H9 (cell line): ENCODE measurements around the gene TRIO. TPM values are rescaled to one million over a fixed set of nuclear protein-coding genes. Genes with fewer than 3 reads are reported as not detected.

Source experiments
- DNase-seq: peaks from one replicate; pipeline ENCODE4 v3.0.0-alpha.2; 2017
- H2AFZ ChIP-seq: one replicate; pipeline ENCODE4 v1.6.1; 2013; ENCODE audit warnings: mild to moderate bottlenecking, low read length, control low read depth, moderate library complexity
- H2AK5ac ChIP-seq: 2 replicates; pipeline ENCODE4 v1.6.1; 2013; ENCODE audit warnings: low read length, control low read depth, mixed read lengths; ENCODE audit not compliant: insufficient read length
- H2BK120ac ChIP-seq: one replicate; pipeline ENCODE4 v1.6.1; 2013; ENCODE audit warnings: low read depth, mild to moderate bottlenecking, low read length, control low read depth, inconsistent platforms; ENCODE audit not compliant: poor library complexity, severe bottlenecking
- H2BK12ac ChIP-seq: 2 replicates; pipeline ENCODE4 v1.6.1; 2013; ENCODE audit warnings: low read length, control low read depth, mixed read lengths, low read depth; ENCODE audit not compliant: insufficient read length
- H2BK15ac ChIP-seq: 2 replicates; pipeline ENCODE4 v1.6.1; 2013; ENCODE audit warnings: low read depth, low read length, control low read depth
- H2BK20ac ChIP-seq: one replicate; pipeline ENCODE4 v1.6.1; 2013; ENCODE audit warnings: low read depth, mild to moderate bottlenecking, low read length, control low read depth, inconsistent platforms; ENCODE audit not compliant: poor library complexity, severe bottlenecking
- H2BK5ac ChIP-seq: 2 replicates; pipeline ENCODE4 v1.6.1; 2013; ENCODE audit warnings: low read length, control low read depth, mixed read lengths; ENCODE audit not compliant: insufficient read length
- H3K14ac ChIP-seq: 2 replicates; pipeline ENCODE4 v1.6.1; 2013; ENCODE audit warnings: low read length, control low read depth; ENCODE audit not compliant: insufficient read depth
- H3K18ac ChIP-seq: 2 replicates; pipeline ENCODE4 v1.6.1; 2013; ENCODE audit warnings: low read depth, mild to moderate bottlenecking, mixed read lengths, low read length, control low read depth; ENCODE audit not compliant: insufficient read length
- H3K23ac ChIP-seq: 2 replicates; pipeline ENCODE4 v1.6.1; 2013; ENCODE audit warnings: low read length, control low read depth, mixed read lengths, low read depth; ENCODE audit not compliant: insufficient read length
- H3K23me2 ChIP-seq: 2 replicates; pipeline ENCODE4 v1.6.1; 2013; ENCODE audit warnings: low read depth, mild to moderate bottlenecking, mixed read lengths, low read length, control low read depth; ENCODE audit not compliant: insufficient read length, poor library complexity, severe bottlenecking
- H3K27ac ChIP-seq: 2 replicates; pipeline ENCODE4 v1.5.1; 2013; ENCODE audit warnings: low read length, control low read depth, mixed read lengths, low read depth; ENCODE audit not compliant: insufficient read length
- H3K27me3 ChIP-seq: 2 replicates; pipeline ENCODE4 v1.6.1; 2013; ENCODE audit warnings: low read length, control low read depth, inconsistent platforms; ENCODE audit not compliant: insufficient read depth
- H3K4ac ChIP-seq: 2 replicates; pipeline ENCODE4 v1.6.1; 2013; ENCODE audit warnings: low read depth, mild to moderate bottlenecking, control low read depth, inconsistent platforms, low read length, moderate library complexity
- H3K4me1 ChIP-seq: 2 replicates; pipeline ENCODE4 v1.6.1; 2013; ENCODE audit warnings: low read length, control low read depth, inconsistent platforms; ENCODE audit not compliant: insufficient read depth
- H3K4me2 ChIP-seq: 2 replicates; pipeline ENCODE4 v1.6.1; 2013; ENCODE audit warnings: low read length, control low read depth, mixed read lengths; ENCODE audit not compliant: insufficient read length, insufficient read depth
- H3K56ac ChIP-seq: 2 replicates; pipeline ENCODE4 v1.6.1; 2013; ENCODE audit warnings: low read depth, mild to moderate bottlenecking, mixed read lengths, low read length, control low read depth; ENCODE audit not compliant: insufficient read length
- H3K79me1 ChIP-seq: 2 replicates; pipeline ENCODE4 v1.6.1; 2013; ENCODE audit warnings: low read depth, mild to moderate bottlenecking, moderate library complexity, low read length, control low read depth, inconsistent platforms; ENCODE audit not compliant: insufficient read depth, poor library complexity, severe bottlenecking
- H3K79me2 ChIP-seq: 2 replicates; pipeline ENCODE4 v1.6.1; 2013; ENCODE audit warnings: low read length, control low read depth, inconsistent platforms; ENCODE audit not compliant: insufficient read depth
- H3K9ac ChIP-seq: 2 replicates; pipeline ENCODE4 v1.6.1; 2013; ENCODE audit warnings: low read length, control low read depth, mixed read lengths; ENCODE audit not compliant: insufficient read length; ENCODE audit errors: extremely low read depth
- H3K9me3 ChIP-seq: one replicate; pipeline ENCODE4 v1.6.1; 2013; ENCODE audit warnings: low read depth, low read length, inconsistent platforms; ENCODE audit not compliant: control insufficient read depth
- H3T11ph ChIP-seq: one replicate; pipeline ENCODE4 v1.6.1; 2013; ENCODE audit warnings: mild to moderate bottlenecking, low read length, control low read depth, inconsistent platforms
- H4K20me1 ChIP-seq: one replicate; pipeline ENCODE4 v1.6.1; 2013; ENCODE audit not compliant: control insufficient read depth, insufficient read length, insufficient read depth
- H4K5ac ChIP-seq: 2 replicates; pipeline ENCODE4 v1.6.1; 2013; ENCODE audit warnings: low read depth, mild to moderate bottlenecking, mixed read lengths, low read length, control low read depth; ENCODE audit not compliant: insufficient read length
- H4K8ac ChIP-seq: replicated peaks from 2 replicates; pipeline ENCODE4 v1.6.1; 2013; ENCODE audit warnings: low read length, control low read depth, mixed read lengths, low read depth; ENCODE audit not compliant: insufficient read length
- H4K91ac ChIP-seq: 2 replicates; pipeline ENCODE4 v1.6.1; 2013; ENCODE audit warnings: low read depth, mild to moderate bottlenecking, moderate library complexity, mixed read lengths, low read length, control low read depth; ENCODE audit not compliant: insufficient read length
- H3K27ac Mint-ChIP-seq, 3 experiments: 2 replicates in 2 of 3; 3 replicates in 1 of 3; pipeline ENCODE4 v1.8.0; 2020 to 2021; ENCODE audit warnings: mixed read lengths in 3 of 3, mild to moderate bottlenecking in 1 of 3, moderate library complexity in 1 of 3
- H3K27me3 Mint-ChIP-seq: 2 replicates; pipeline ENCODE4 v1.8.0; 2021; ENCODE audit warnings: low read depth, mild to moderate bottlenecking, moderate library complexity, mixed read lengths
- H3K36me3 Mint-ChIP-seq, 3 experiments: 2 replicates in 2 of 3; 3 replicates in 1 of 3; pipeline ENCODE4 v1.8.0; 2020 to 2021; ENCODE audit warnings: low read depth in 3 of 3, mixed read lengths in 3 of 3; ENCODE audit not compliant: insufficient read depth in 1 of 3
- H3K4me1 Mint-ChIP-seq, 2 experiments: 2 replicates each; pipeline ENCODE4 v1.8.0; 2020; ENCODE audit warnings: mixed read lengths in 2 of 2
- H3K4me3 Mint-ChIP-seq, 2 experiments: 2 replicates in 1 of 2; 3 replicates in 1 of 2; pipeline ENCODE4 v1.8.0; 2020 to 2021; ENCODE audit warnings: mild to moderate bottlenecking in 2 of 2, mixed read lengths in 2 of 2, moderate library complexity in 1 of 2
- H3K9me3 Mint-ChIP-seq, 2 experiments: 2 replicates in 1 of 2; 3 replicates in 1 of 2; pipeline ENCODE4 v1.8.0; 2020; ENCODE audit warnings: mild to moderate bottlenecking in 2 of 2, mixed read lengths in 2 of 2, moderate library complexity in 1 of 2
- WGBS: extraction: QIAGEN DNeasy Blood & Tissue Kit; methylation state at CpG from one replicate; pipeline ENCODE4 v1.1.7; 2013; ENCODE audit warnings: missing lambda C conversion rate, low lambda C conversion rate, mixed read lengths; ENCODE audit not compliant: insufficient read length; ENCODE audit errors: extremely low coverage; 5-methylcytosine and 5-hydroxymethylcytosine counted together
- total RNA-seq: library from RNA; stranded (reverse); gene quantifications from 2 replicates; pipeline ENCODE4 v1.2.1, GENCODE V29; 2021
- TF ChIP-seq, protein P1 (sequence below): fragments of 200-600 bp; sonication (generic); conservative IDR thresholded peaks from 3 replicates; pipeline ENCODE4 v1.8.0; 2021; ENCODE audit warnings: antibody characterized with exemption, mild to moderate bottlenecking

The TRIO gene
- total RNA-seq, 1 experiment from 2014 or later: 87.8 TPM

DNA sequence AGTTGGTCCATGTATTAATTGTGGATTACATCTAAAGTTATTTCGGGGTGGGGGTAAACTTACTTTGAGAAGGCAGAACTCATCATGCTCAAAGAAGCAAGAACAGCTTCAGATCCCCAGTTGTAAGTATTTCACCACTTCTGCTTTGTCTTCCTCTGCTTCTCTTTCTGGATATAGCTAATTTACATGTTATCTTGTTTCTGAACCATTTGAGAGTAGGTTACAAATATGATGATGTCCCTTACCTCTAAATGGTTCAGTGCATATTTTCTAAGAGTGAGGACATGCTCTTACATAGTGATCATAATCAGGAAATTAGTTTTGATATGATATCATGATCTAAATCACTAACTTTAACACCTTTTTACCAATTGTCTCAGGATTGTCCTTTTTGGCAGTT, 11.9 kb downstream of the TRIO start:
- Mint-ChIP-seq H3K4me3 (no peak overlapping the region), H3K27ac (no peak overlapping the region), H3K27me3 (no peaks in the 10 kb centered on the region), H3K36me3 (no peaks in the 10 kb centered on the region; a peak in 1 of 7 replicates), H3K4me1 (peaks cover 37 to 42% of the 10 kb centered on the region in 2 experiments), H3K9me3 (no peaks in the 10 kb centered on the region)
- no peaks in the 10 kb centered on the region for H3K27me3 ChIP-seq
- no peak overlapping the region for H4K91ac ChIP-seq
- H3K14ac ChIP-seq: no peak overlapping the region
- peaks cover 25% of the 10 kb centered on the region; the same call in 1 of the 2 replicates for H3K4me1 ChIP-seq
- H3K27ac ChIP-seq: no peak overlapping the region
- no peak overlapping the region for H3K18ac ChIP-seq
- no peak overlapping the region for H3K56ac ChIP-seq
- H2BK15ac ChIP-seq: no peak overlapping the region
- no CpG with 5 or more reads among the region's 1 CpG for WGBS
- no peak overlapping the region for H4K5ac ChIP-seq
- TF ChIP-seq, protein P1, sequence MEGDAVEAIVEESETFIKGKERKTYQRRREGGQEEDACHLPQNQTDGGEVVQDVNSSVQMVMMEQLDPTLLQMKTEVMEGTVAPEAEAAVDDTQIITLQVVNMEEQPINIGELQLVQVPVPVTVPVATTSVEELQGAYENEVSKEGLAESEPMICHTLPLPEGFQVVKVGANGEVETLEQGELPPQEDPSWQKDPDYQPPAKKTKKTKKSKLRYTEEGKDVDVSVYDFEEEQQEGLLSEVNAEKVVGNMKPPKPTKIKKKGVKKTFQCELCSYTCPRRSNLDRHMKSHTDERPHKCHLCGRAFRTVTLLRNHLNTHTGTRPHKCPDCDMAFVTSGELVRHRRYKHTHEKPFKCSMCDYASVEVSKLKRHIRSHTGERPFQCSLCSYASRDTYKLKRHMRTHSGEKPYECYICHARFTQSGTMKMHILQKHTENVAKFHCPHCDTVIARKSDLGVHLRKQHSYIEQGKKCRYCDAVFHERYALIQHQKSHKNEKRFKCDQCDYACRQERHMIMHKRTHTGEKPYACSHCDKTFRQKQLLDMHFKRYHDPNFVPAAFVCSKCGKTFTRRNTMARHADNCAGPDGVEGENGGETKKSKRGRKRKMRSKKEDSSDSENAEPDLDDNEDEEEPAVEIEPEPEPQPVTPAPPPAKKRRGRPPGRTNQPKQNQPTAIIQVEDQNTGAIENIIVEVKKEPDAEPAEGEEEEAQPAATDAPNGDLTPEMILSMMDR: no peak
- no peak overlapping the region for H3T11ph ChIP-seq
- H2BK120ac ChIP-seq: no peak overlapping the region
- H2BK12ac ChIP-seq: no peak overlapping the region
- H4K20me1 ChIP-seq: no peaks in the 10 kb centered on the region
- H3K9ac ChIP-seq: no peak overlapping the region
- H3K23ac ChIP-seq: no peak overlapping the region
- peaks cover 3% of the 10 kb centered on the region for H3K79me1 ChIP-seq
- no peak overlapping the region for H3K4me2 ChIP-seq
- H2BK20ac ChIP-seq: no peak overlapping the region
- H2BK5ac ChIP-seq: no peak overlapping the region
- H3K23me2 ChIP-seq: no peaks in the 10 kb centered on the region
- peaks cover 37% of the 10 kb centered on the region; the same call in 1 of the 2 replicates for H3K79me2 ChIP-seq
- no peak overlapping the region for H2AK5ac ChIP-seq
- H3K4ac ChIP-seq: no peak overlapping the region
- no peak for DNase-seq
- no peak overlapping the region for H2AFZ ChIP-seq
- no peak overlapping the region for H4K8ac ChIP-seq
- H3K9me3 ChIP-seq: no peaks in the 10 kb centered on the region
